Activated naive CD8-positive, alpha-beta T cell treated with anti-CD3 and anti-CD28 coated beads, Interleukin-2, amount 50 U/mL, for 24 hours (primary cell): Measurements from ENCODE around the gene PLEKHM3.

ENCODE experiments used
- ATAC-seq: fragments of 150-1000 bp; cut with Tn5 transposase; one replicate; pipeline ENCODE4 v1.10.0; 2021
- DNase-seq: peaks from one replicate; pipeline ENCODE4 v3.0.0; 2021
- H3K27ac Mint-ChIP-seq: one replicate; pipeline ENCODE4 v1.8.0; 2021; ENCODE audit warnings: mild to moderate bottlenecking, mixed read lengths
- H3K27me3 Mint-ChIP-seq: one replicate; pipeline ENCODE4 v1.8.0; 2021; ENCODE audit warnings: mixed read lengths
- H3K36me3 Mint-ChIP-seq: one replicate; pipeline ENCODE4 v1.8.0; 2021; ENCODE audit warnings: low read depth, mixed read lengths
- H3K4me1 Mint-ChIP-seq: one replicate; pipeline ENCODE4 v1.8.0; 2021; ENCODE audit warnings: mixed read lengths
- H3K4me3 Mint-ChIP-seq: one replicate; pipeline ENCODE4 v1.8.0; 2021; ENCODE audit warnings: mild to moderate bottlenecking, moderate library complexity, mixed read lengths
- H3K9me3 Mint-ChIP-seq: one replicate; pipeline ENCODE4 v1.8.0; 2021; ENCODE audit warnings: mixed read lengths

Gene PLEKHM3

DNA sequence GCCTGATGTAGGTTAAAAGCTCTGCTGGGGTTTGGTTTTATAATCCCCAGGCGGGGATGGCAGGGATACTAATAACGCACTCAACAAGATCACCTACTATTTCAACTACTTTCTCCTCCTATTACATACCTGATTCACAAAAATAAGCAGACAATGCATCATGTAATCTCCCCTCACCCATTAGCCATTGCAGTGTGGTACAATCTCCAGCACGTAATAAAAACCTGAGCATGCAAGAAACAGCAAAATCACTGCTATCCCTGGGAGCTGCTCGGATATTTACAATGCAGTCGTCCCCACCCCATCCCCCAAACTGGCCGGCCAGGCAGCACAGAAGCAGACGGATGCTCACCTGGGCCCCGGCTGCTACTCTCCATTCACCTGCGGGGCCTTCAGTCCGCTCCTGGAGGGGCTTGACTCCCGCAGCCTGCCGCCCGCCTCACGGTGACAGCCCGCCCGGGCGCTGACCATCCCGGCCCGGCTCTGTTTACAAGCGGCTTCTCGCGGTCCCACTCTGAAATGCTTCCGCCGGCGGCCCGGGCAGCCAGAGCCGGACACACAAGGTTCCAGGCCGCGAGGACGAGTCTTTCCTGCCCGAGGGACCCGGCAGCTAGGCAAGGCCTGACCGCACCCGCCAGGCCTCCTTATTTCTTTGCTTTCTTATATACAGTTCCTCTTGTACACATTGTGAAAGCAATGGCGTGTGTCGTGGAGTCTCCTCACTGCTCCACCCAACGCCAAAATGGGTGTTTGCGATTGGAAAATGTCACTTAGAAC, at the start of gene PLEKHM3:
Gene PLEKHM3, minus strand, starts transcription at position 491 of the 777 bp plus-strand sequence. CDS start 23,888 bp downstream, outside the sequence.
- peak; percentile 89 for ATAC-seq
- Mint-ChIP-seq H3K4me1 (peaks cover 21% of the 10 kb centered on the region), H3K27me3 (no peaks in the 10 kb centered on the region), H3K36me3 (no peaks in the 10 kb centered on the region), H3K9me3 (no peaks in the 10 kb centered on the region), H3K27ac (peak within 1 kb of the TSS; percentile 93), H3K4me3 (peak within 1 kb of the TSS; percentile 97)
- DNase-seq, result peak; percentile 86

GRCh38 chr2:208074610-208075356, 49.5 kb upstream of the PLEKHM3 start:
- Mint-ChIP-seq H3K4me3 (no peak overlapping the region), H3K27ac (no peak overlapping the region), H3K4me1 (no peaks in the 10 kb centered on the region), H3K27me3 (peaks cover 2% of the 10 kb centered on the region), H3K36me3 (no peaks in the 10 kb centered on the region), H3K9me3 (no peaks in the 10 kb centered on the region)
- DNase-seq, result no peak
- no peak for ATAC-seq

GRCh38 chr2:208072250-208072892, 47.0 kb upstream of the PLEKHM3 start:
- peaks cover 2% of the 10 kb centered on the region for H3K27me3 Mint-ChIP-seq
- ATAC-seq, result peak; percentile 84
- H3K4me3 Mint-ChIP-seq, result no peak overlapping the region
- no peaks in the 10 kb centered on the region for H3K9me3 Mint-ChIP-seq
- H3K36me3 Mint-ChIP-seq, result no peaks in the 10 kb centered on the region
- DNase-seq, result peak; percentile 55
- H3K27ac Mint-ChIP-seq, result no peak overlapping the region
- H3K4me1 Mint-ChIP-seq, result no peaks in the 10 kb centered on the region

GRCh38 chr2:208069186-208069585, 43.9 kb upstream of the PLEKHM3 start:
- Mint-ChIP-seq H3K27me3 (peaks cover 2% of the 10 kb centered on the region), H3K36me3 (no peaks in the 10 kb centered on the region), H3K9me3 (no peaks in the 10 kb centered on the region), H3K4me3 (no peak overlapping the region), H3K4me1 (no peaks in the 10 kb centered on the region), H3K27ac (no peak overlapping the region)
- ATAC-seq (no peak), DNase-seq (no peak)

- DNase-seq (no peak), ATAC-seq (no peak)
- Mint-ChIP-seq H3K4me3 (no peak overlapping the region), H3K9me3 (no peaks in the 10 kb centered on the region), H3K36me3 (no peaks in the 10 kb centered on the region), H3K27ac (no peak overlapping the region), H3K27me3 (peaks cover 5% of the 10 kb centered on the region), H3K4me1 (no peaks in the 10 kb centered on the region)
Measured at GRCh38 chr2:208066016-208066415, 40.7 kb upstream of the PLEKHM3 start.

- no peaks in the 10 kb centered on the region for H3K4me1 Mint-ChIP-seq
- H3K36me3 Mint-ChIP-seq, result no peaks in the 10 kb centered on the region
- DNase-seq, result no peak
- no peak for ATAC-seq
- H3K4me3 Mint-ChIP-seq, result no peak overlapping the region
- H3K27ac Mint-ChIP-seq, result no peak overlapping the region
- H3K9me3 Mint-ChIP-seq, result no peaks in the 10 kb centered on the region
- peaks cover 5% of the 10 kb centered on the region for H3K27me3 Mint-ChIP-seq
Measured at GRCh38 chr2:208065476-208065875, 40.1 kb upstream of the PLEKHM3 start.

DNA sequence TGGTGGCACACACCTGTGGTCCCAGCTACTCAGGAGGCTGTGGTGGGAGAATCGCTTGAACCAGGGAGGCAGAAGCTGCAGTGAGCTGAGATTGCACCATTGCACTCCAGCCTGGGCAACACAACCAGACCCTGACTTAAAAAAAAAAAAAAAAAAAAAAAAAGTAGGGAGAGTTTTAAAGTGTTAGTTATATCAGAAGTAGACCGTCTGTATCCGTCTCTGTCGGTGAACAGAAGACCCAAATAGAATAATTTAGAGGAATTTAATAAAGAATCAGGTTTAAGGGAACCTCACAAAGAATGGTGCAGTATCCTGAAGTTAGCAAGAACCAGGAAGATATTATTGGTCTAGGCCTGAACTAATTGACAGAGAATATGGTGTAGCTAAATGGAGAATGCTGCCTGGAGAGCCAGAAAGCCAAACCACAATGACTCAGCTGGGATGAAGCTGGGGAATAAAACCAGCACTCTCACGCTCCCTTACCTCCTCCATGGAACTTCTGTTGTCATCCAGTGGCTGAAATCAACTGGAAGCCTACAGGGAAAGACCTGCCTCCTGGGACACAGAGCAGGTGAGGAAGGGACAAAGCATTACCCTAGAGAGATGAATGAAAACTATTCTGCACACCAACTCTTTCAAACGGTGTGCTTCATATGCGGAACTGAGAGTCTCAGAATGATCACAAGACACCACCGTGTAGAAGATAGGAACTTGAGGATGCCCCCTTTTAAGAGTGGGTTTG, 39.1 kb upstream of the PLEKHM3 start:
- H3K4me1 Mint-ChIP-seq, result no peaks in the 10 kb centered on the region
- no peak for ATAC-seq
- no peak overlapping the region for H3K4me3 Mint-ChIP-seq
- DNase-seq, result no peak
- no peak overlapping the region for H3K27ac Mint-ChIP-seq
- H3K9me3 Mint-ChIP-seq, result no peaks in the 10 kb centered on the region
- H3K36me3 Mint-ChIP-seq, result no peaks in the 10 kb centered on the region
- peaks cover 5% of the 10 kb centered on the region for H3K27me3 Mint-ChIP-seq

- Mint-ChIP-seq H3K27ac (no peak overlapping the region), H3K36me3 (no peaks in the 10 kb centered on the region), H3K4me1 (no peaks in the 10 kb centered on the region), H3K9me3 (no peaks in the 10 kb centered on the region), H3K4me3 (no peak overlapping the region), H3K27me3 (peaks cover 5% of the 10 kb centered on the region)
- ATAC-seq, result no peak
- DNase-seq, result no peak
Measured at GRCh38 chr2:208062961-208063360, 37.6 kb upstream of the PLEKHM3 start.

- no peak for DNase-seq
- Mint-ChIP-seq H3K27me3 (peaks cover 5% of the 10 kb centered on the region), H3K36me3 (no peaks in the 10 kb centered on the region), H3K27ac (no peak overlapping the region), H3K9me3 (no peaks in the 10 kb centered on the region), H3K4me3 (no peak overlapping the region), H3K4me1 (no peaks in the 10 kb centered on the region)
- no peak for ATAC-seq
Measured at GRCh38 chr2:208062113-208062512, 36.8 kb upstream of the PLEKHM3 start.

DNA sequence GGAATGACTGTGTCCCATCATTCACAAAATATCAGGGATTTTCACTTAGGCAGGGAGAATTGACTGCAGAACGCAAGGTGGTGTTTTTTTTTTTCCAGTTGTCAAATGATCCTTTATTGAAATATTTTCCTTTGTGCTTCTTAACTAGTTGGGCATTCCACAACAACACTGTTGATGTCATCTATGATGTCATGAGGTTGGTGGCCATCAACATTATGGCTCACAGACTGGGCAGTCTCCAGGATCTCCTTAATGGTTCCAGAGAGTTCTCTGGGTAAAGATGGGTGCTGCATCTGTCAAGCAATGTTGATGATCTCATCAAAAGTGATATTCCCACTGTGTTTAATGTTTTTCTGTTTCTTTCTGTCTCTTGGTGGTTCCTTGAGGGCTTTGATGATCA, 31.8 kb upstream of the PLEKHM3 start:
- no peaks in the 10 kb centered on the region for H3K4me1 Mint-ChIP-seq
- H3K36me3 Mint-ChIP-seq, result no peaks in the 10 kb centered on the region
- no peak for ATAC-seq
- no peaks in the 10 kb centered on the region for H3K9me3 Mint-ChIP-seq
- H3K27ac Mint-ChIP-seq, result no peak overlapping the region
- H3K4me3 Mint-ChIP-seq, result no peak overlapping the region
- no peak for DNase-seq
- peaks cover 3% of the 10 kb centered on the region for H3K27me3 Mint-ChIP-seq

DNA sequence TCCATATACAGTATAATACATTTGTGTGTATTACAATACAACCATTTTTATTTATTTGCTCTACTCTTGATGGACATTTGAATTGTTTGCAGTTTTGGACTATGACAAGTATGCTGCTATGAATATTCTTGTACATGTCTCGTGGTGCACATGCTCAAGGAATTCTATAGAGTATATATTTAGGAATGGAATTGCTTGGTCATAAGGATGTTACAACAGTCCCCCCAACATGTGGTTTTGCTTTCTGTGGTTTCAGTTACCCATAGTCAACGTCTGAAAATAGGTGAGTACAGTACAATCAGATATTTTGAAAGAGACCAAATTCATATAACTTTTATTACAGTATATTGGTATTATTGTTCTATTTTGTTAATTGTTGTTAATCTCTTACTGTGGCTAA, 24.1 kb upstream of the PLEKHM3 start:
- ATAC-seq, result no peak
- Mint-ChIP-seq H3K27me3 (peaks cover 4% of the 10 kb centered on the region), H3K4me1 (peaks cover 11% of the 10 kb centered on the region), H3K9me3 (no peaks in the 10 kb centered on the region), H3K36me3 (no peaks in the 10 kb centered on the region), H3K4me3 (no peak overlapping the region), H3K27ac (no peak overlapping the region)
- DNase-seq, result no peak

DNA sequence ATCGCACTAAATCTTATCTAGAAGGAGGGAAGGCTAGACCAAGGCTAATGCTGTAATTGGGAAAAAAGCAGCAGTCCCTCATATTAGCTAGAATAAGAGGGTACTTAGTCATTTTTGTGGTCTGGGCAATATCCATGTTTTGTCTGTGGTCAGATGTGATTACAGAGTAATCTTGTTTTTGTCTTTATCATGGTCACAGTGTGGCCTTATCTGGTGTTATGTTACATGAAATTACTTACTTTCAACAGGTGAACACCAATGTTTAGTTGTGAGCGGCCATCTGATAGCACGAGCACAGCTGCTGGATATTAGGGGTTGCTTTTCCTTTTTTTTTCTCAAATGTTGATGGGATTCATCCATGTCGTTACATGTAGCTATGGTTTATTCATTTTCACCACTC, 23.7 kb upstream of the PLEKHM3 start:
- peaks cover 11% of the 10 kb centered on the region for H3K4me1 Mint-ChIP-seq
- H3K36me3 Mint-ChIP-seq, result no peaks in the 10 kb centered on the region
- peaks cover 4% of the 10 kb centered on the region for H3K27me3 Mint-ChIP-seq
- H3K9me3 Mint-ChIP-seq, result no peaks in the 10 kb centered on the region
- H3K4me3 Mint-ChIP-seq, result no peak overlapping the region
- DNase-seq, result no peak
- ATAC-seq, result no peak
- no peak overlapping the region for H3K27ac Mint-ChIP-seq

- Mint-ChIP-seq H3K27me3 (peaks cover 6% of the 10 kb centered on the region), H3K36me3 (no peaks in the 10 kb centered on the region)
Measured at GRCh38 chr2:208047840-208048239, 22.5 kb upstream of the PLEKHM3 start.

DNA sequence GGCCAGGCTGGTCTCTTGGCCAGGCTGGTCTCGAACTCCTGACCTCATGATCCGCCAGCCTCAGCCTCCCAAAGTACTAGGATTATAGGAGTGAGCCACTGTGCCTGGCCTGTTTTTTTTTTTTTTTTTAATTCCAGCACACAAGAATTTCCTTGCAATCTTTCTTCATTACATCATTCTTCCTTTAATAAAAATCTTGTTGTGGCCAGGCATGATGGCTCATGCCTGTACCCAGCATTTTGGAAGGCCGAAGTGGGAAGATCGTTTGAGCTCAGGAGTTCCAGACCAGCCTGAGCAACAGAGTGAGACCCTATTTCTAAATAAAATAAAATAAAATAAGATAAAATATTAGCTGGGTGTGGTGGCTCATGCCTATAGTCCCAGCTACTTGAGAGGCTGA, 21.4 kb upstream of the PLEKHM3 start:
- Mint-ChIP-seq H3K4me1 (peaks cover 11% of the 10 kb centered on the region), H3K27me3 (peaks cover 6% of the 10 kb centered on the region), H3K4me3 (no peak overlapping the region), H3K36me3 (no peaks in the 10 kb centered on the region), H3K27ac (no peak overlapping the region), H3K9me3 (no peaks in the 10 kb centered on the region)
- DNase-seq, result no peak
- no peak for ATAC-seq

More at GRCh38 chr2:208047840-208048239, 22.5 kb upstream of the PLEKHM3 start:
- DNase-seq (no peak), ATAC-seq (no peak)
- Mint-ChIP-seq H3K4me1 (peaks cover 11% of the 10 kb centered on the region), H3K27ac (no peak overlapping the region), H3K4me3 (no peak overlapping the region), H3K9me3 (no peaks in the 10 kb centered on the region)
